Posterior vena cava (tissue), 2 donors: ENCODE data around the gene C4orf50. TPM values are rescaled to one million over a fixed set of nuclear protein-coding genes. Genes with fewer than 3 reads are reported as not detected.
A peak's percentile ranks its signal among the peaks of the same experiment; 100 is the strongest.

ENCODE experiments used
- DNase-seq: peaks from one replicate; pipeline ENCODE4 v3.0.0-alpha.2; 2020; ENCODE audit warnings: low spot score
- intact Hi-C, 2 donors: fragments of 100-400 bp; cut with DNase I; formaldehyde crosslinking; loops; one replicate each; pipeline versions ENCODE4 v1.14.1 to v1.14.2; 2022 to 2023
- long read RNA-seq, 2 donors: library from polyadenylated mRNA; unstranded; transcript quantifications; one replicate each; pipeline ENCODE4 v2.0.0, GENCODE V29; 2020 to 2021
- total RNA-seq, 2 donors: library from RNA; stranded (reverse); fragmentation: NEBNext Ultra II Directional; extraction: Animal tissue kit (Norgen Biotek cat#: 25700); gene quantifications; one replicate each; pipeline ENCODE4 v1.2.1, GENCODE V29; 2021
- donor health status: DM: yes; HTN: yes; CAD: no.
- donor health status: DM: yes; HTN: yes; CAD: no.

The C4orf50 gene
- total RNA-seq, result not detected
- long read RNA-seq, donor 1, result 0 reads
- long read RNA-seq, donor 2, result 0 reads

GRCh38 chr4:6018331-6018730 is at the start of gene C4orf50:
C4orf50 (minus strand) TSS chr4:6018431.
- intact Hi-C loops, result no loop called here
- DNase-seq, result no peak

- intact Hi-C loops, result loop anchor here in 1 of 2 donors (1.0 kb wide), 1 partner anchor 22 kb away; no protein-coding TSS in a partner anchor
- DNase-seq, result no peak
Observed at GRCh38 chr4:6065934-6066590, 47.8 kb upstream of the C4orf50 start.

GRCh38 chr4:6065166-6065565 is 46.9 kb upstream of the C4orf50 start:
- DNase-seq, result no peak
- intact Hi-C loops, result loop anchor here in 1 of 2 donors (1.0 kb wide), 1 partner anchor 23 kb away; no protein-coding TSS in a partner anchor

GRCh38 chr4:6064383-6064782 is 46.2 kb upstream of the C4orf50 start:
- no peak for DNase-seq
- intact Hi-C loops, result no loop called here

- peak; percentile 57 for DNase-seq
- intact Hi-C loops, result no loop called here
Observed at GRCh38 chr4:6063684-6064083, 45.5 kb upstream of the C4orf50 start.

GRCh38 chr4:6062133-6062532 is 43.9 kb upstream of the C4orf50 start:
- no peak for DNase-seq
- intact Hi-C loops, result no loop called here

GRCh38 chr4:6059375-6059805 is 41.2 kb upstream of the C4orf50 start:
- DNase-seq, result peak; percentile 59
- intact Hi-C loops, result no loop called here

GRCh38 chr4:6058531-6059374 is 40.5 kb upstream of the C4orf50 start:
- intact Hi-C loops, result no loop called here
- peak; percentile 55 for DNase-seq

- intact Hi-C loops, result no loop called here
- no peak for DNase-seq
Observed at GRCh38 chr4:6056976-6057766, 38.9 kb upstream of the C4orf50 start.

GRCh38 chr4:6055436-6055835 is 37.2 kb upstream of the C4orf50 start:
- intact Hi-C loops, result no loop called here

GRCh38 chr4:6055030-6055429 is 36.8 kb upstream of the C4orf50 start:
- peak; percentile 53 for DNase-seq
- intact Hi-C loops, result no loop called here

More at GRCh38 chr4:6055436-6055835, 37.2 kb upstream of the C4orf50 start:
- peak; percentile 60 for DNase-seq

- intact Hi-C loops, result no loop called here
- DNase-seq, result peak; percentile 47
Observed at GRCh38 chr4:6054162-6054922, 36.1 kb upstream of the C4orf50 start.

- DNase-seq, result no peak
- intact Hi-C loops, result no loop called here
Observed at GRCh38 chr4:6052679-6053078, 34.4 kb upstream of the C4orf50 start.

GRCh38 chr4:6050551-6050950 is 32.3 kb upstream of the C4orf50 start:
- no peak for DNase-seq
- intact Hi-C loops, result no loop called here

GRCh38 chr4:6049985-6050384 is 31.8 kb upstream of the C4orf50 start:
- no peak for DNase-seq
- intact Hi-C loops, result no loop called here

- intact Hi-C loops, result no loop called here
- no peak for DNase-seq
Observed at GRCh38 chr4:6049278-6049677, 31.0 kb upstream of the C4orf50 start.

GRCh38 chr4:6048537-6048936 is 30.3 kb upstream of the C4orf50 start:
- no peak for DNase-seq
- intact Hi-C loops, result no loop called here

GRCh38 chr4:6047130-6047673 is 29.0 kb upstream of the C4orf50 start:
- intact Hi-C loops, result no loop called here
- no peak for DNase-seq
